Hematopoietic multipotent progenitor cell (in vitro differentiated cells): ENCODE measurements around the gene PKMYT1. TPM values are rescaled to one million over a fixed set of nuclear protein-coding genes. Genes with fewer than 3 reads are reported as not detected.
"Not testable (repeated sequence)": the region's sequence is repeated elsewhere in the genome, so short reads cannot be mapped to it uniquely, and the experiment has no call there.

ENCODE experiments used
- DNase-seq, 3 donors: peaks; one replicate each; pipeline ENCODE4 v3.0.0-alpha.2; 2011 to 2015; ENCODE audit warnings: low read depth in 2 of 3, low spot score in 2 of 3
- total RNA-seq: library from RNA; depleted of rRNA; stranded (reverse); fragments of >200 nt; gene quantifications from one replicate; pipeline ENCODE4 v1.2.3, GENCODE V29; 2012

PKMYT1 gene
- total RNA-seq, 1 donor, result 7.3 TPM

- DNase-seq, result no peak
These were observed 38.2 kb downstream of the PKMYT1 start for GRCh38 chr16:2942045-2942444.

- DNase-seq, result no peak
These were observed 40.3 kb downstream of the PKMYT1 start for GRCh38 chr16:2939968-2940367.

- no peak for DNase-seq
These were observed 42.0 kb downstream of the PKMYT1 start for GRCh38 chr16:2938206-2938605.

GRCh38 chr16:2937170-2937569 lies 43.1 kb downstream of the PKMYT1 start:
- DNase-seq, result no peak

- DNase-seq, result no peak
These were observed 43.7 kb downstream of the PKMYT1 start for GRCh38 chr16:2936436-2937011.

GRCh38 chr16:2934450-2934849 lies 45.8 kb downstream of the PKMYT1 start:
- no peak for DNase-seq

GRCh38 chr16:2933701-2934100 lies 46.5 kb downstream of the PKMYT1 start:
- no peak for DNase-seq

- no peak for DNase-seq
These were observed 47.1 kb downstream of the PKMYT1 start for GRCh38 chr16:2933136-2933535.

GRCh38 chr16:2931231-2931914 lies 48.9 kb downstream of the PKMYT1 start:
- not testable (repeated sequence) for DNase-seq

- DNase-seq, result no peak
These were observed 50.0 kb downstream of the PKMYT1 start for GRCh38 chr16:2930236-2930635.

- no peak for DNase-seq
These were observed 50.6 kb downstream of the PKMYT1 start for GRCh38 chr16:2929693-2930092.

GRCh38 chr16:2928796-2929195 lies 51.5 kb downstream of the PKMYT1 start:
- no peak for DNase-seq

GRCh38 chr16:2928151-2928550 lies 52.1 kb downstream of the PKMYT1 start:
- DNase-seq, result not testable (repeated sequence)

GRCh38 chr16:2927010-2927646 lies 53.1 kb downstream of the PKMYT1 start:
- DNase-seq, result peak; percentile 74 to 93 (median 86)

- DNase-seq, result no peak
These were observed 53.6 kb downstream of the PKMYT1 start for GRCh38 chr16:2926650-2926999.

- no peak for DNase-seq
These were observed 54.1 kb downstream of the PKMYT1 start for GRCh38 chr16:2925951-2926649.

GRCh38 chr16:2924901-2925755 lies 55.1 kb downstream of the PKMYT1 start:
- DNase-seq, result no peak

GRCh38 chr16:2923481-2923880 lies 56.8 kb downstream of the PKMYT1 start:
- DNase-seq, result no peak
